K562 (cell line): Measurements from ENCODE around the gene KDM2B. TPM values are rescaled to one million over a fixed set of nuclear protein-coding genes. Genes with fewer than 3 reads are reported as not detected.

ENCODE experiments used
- FOXJ3 ChIP-seq: sonication (generic); formaldehyde crosslinking; IDR thresholded peaks from 2 replicates; pipeline ENCODE4 v1.4.0; 2020; ENCODE audit warnings: mild to moderate bottlenecking, missing genetic modification reagents
- HOXB6 ChIP-seq: fragments of 250-450 bp; sonication (Bioruptor Pico); IDR thresholded peaks from 2 replicates; pipeline ENCODE4 v1.5.1; 2022; ENCODE audit warnings: mild to moderate bottlenecking, borderline replicate concordance
- ZNF174 ChIP-seq: fragments of 250-450 bp; sonication (Bioruptor Pico); IDR thresholded peaks from 2 replicates; pipeline ENCODE4 v1.4.0; 2020; ENCODE audit warnings: mild to moderate bottlenecking
- polyA plus RNA-seq, 8 experiments: library from polyadenylated mRNA; depleted of rRNA in 4 of 8; stranded (reverse) in 5 of 8; unstranded in 3 of 8; fragments of >200 nt; fragmentation: Nextera tagmentation in 2 of 8; fragmentation: Illumina TruSeq in 1 of 8; extraction: Ambion mirVana in 2 of 8; extraction: Trizol in 1 of 8; gene quantifications; 2 replicates each; pipeline versions ENCODE4 v1.2.1 to v1.2.3, GENCODE V29; 2011 to 2014; ENCODE audit warnings: inconsistent platforms in 1 of 8, missing spikeins in 1 of 8
- total RNA-seq, 7 experiments: library from RNA; depleted of rRNA in 6 of 7; stranded (reverse); fragments of >200 nt in 6 of 7; fragmentation: Illumina TruSeq in 2 of 7; extraction: Trizol in 2 of 7; gene quantifications; 2 replicates each; pipeline versions ENCODE4 v1.2.1 to v1.2.3, GENCODE V29; 2011 to 2021; ENCODE audit warnings: low replicate concordance in 1 of 7
- TF ChIP-seq, protein P1 (sequence below): fragments of 200-800 bp; sonication (Bioruptor generic); IDR thresholded peaks from 2 replicates; pipeline ENCODE4 v1.6.1; 2017; ENCODE audit warnings: missing genetic modification characterization, missing compliant biosample characterization
- TF ChIP-seq, protein P2 (sequence below): fragments of 450-650 bp; formaldehyde crosslinking; IDR thresholded peaks from 2 replicates; pipeline ENCODE4 v1.4.0; 2022; ENCODE audit warnings: missing genetic modification characterization
- TF ChIP-seq, protein P3 (sequence below): fragments of 200-800 bp; sonication (Bioruptor generic); IDR thresholded peaks from 2 replicates; pipeline ENCODE4 v1.6.1; 2016; ENCODE audit warnings: missing genetic modification characterization, missing compliant biosample characterization
- TF ChIP-seq, protein P4 (sequence below): IDR thresholded peaks from 2 replicates; pipeline ENCODE4 v1.6.1; 2016; ENCODE audit warnings: missing genetic modification characterization, missing compliant biosample characterization
- TF ChIP-seq, protein P5 (sequence below): fragments of 450-650 bp; IDR thresholded peaks from 2 replicates; pipeline ENCODE4 v1.6.1; 2014; ENCODE audit warnings: low read depth, mild to moderate bottlenecking, moderate library complexity, borderline replicate concordance

KDM2B gene
- total and polyA plus RNA-seq, 9 of the 15 experiments (the other 6 are each of a cell fraction or from before 2014, with no cell fraction given): 7.4 to 50.5 (median 22.5) TPM

DNA sequence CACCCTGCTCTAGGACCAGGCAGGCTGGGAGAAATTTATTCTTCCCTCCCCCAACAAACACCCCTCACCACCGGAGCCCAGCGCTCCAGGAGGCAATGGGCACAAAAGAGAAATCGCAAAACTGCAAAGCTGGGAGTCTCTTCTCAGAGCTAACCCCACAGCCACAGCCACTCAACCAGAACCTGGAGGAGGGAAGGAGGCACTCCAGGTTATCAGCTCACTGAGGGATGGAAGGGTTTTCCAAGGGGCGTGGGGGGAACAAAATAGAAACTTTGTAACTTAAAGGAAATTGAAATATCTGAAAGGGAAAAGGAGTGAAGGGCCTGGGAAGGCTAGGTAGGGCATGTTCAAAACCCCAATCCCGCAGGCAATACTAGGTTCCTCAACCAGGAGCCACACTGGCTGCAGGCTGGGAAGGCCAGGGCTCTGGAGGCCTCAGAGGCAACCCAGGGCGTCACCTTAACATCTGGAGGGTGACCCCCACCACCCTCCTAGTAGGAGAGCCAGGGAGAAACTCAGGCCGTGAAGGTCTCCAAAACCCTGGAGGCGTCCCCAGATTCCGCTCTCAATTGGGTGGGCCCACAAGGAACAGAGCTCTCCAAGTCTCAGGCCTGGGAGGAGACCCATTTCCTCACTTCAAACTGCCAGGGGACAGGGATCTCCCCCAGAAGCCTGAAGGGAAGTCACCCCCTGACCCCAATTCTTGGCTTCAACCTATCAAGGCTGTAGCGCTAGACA lies 3.2 kb downstream of the KDM2B start (continued):
- TF ChIP-seq, protein P1, sequence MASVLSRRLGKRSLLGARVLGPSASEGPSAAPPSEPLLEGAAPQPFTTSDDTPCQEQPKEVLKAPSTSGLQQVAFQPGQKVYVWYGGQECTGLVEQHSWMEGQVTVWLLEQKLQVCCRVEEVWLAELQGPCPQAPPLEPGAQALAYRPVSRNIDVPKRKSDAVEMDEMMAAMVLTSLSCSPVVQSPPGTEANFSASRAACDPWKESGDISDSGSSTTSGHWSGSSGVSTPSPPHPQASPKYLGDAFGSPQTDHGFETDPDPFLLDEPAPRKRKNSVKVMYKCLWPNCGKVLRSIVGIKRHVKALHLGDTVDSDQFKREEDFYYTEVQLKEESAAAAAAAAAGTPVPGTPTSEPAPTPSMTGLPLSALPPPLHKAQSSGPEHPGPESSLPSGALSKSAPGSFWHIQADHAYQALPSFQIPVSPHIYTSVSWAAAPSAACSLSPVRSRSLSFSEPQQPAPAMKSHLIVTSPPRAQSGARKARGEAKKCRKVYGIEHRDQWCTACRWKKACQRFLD (CRISPR knock-in tag): 0 out of 2 replicates have a peak, but pooled peaks have one; percentile 17
- TF ChIP-seq ZNF174: no peak
- TF ChIP-seq, protein P2, sequence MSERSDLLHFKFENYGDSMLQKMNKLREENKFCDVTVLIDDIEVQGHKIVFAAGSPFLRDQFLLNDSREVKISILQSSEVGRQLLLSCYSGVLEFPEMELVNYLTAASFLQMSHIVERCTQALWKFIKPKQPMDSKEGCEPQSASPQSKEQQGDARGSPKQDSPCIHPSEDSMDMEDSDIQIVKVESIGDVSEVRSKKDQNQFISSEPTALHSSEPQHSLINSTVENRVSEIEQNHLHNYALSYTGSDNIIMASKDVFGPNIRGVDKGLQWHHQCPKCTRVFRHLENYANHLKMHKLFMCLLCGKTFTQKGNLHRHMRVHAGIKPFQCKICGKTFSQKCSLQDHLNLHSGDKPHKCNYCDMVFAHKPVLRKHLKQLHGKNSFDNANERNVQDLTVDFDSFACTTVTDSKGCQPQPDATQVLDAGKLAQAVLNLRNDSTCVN (CRISPR knock-in tag): no peak
- TF ChIP-seq, protein P3, sequence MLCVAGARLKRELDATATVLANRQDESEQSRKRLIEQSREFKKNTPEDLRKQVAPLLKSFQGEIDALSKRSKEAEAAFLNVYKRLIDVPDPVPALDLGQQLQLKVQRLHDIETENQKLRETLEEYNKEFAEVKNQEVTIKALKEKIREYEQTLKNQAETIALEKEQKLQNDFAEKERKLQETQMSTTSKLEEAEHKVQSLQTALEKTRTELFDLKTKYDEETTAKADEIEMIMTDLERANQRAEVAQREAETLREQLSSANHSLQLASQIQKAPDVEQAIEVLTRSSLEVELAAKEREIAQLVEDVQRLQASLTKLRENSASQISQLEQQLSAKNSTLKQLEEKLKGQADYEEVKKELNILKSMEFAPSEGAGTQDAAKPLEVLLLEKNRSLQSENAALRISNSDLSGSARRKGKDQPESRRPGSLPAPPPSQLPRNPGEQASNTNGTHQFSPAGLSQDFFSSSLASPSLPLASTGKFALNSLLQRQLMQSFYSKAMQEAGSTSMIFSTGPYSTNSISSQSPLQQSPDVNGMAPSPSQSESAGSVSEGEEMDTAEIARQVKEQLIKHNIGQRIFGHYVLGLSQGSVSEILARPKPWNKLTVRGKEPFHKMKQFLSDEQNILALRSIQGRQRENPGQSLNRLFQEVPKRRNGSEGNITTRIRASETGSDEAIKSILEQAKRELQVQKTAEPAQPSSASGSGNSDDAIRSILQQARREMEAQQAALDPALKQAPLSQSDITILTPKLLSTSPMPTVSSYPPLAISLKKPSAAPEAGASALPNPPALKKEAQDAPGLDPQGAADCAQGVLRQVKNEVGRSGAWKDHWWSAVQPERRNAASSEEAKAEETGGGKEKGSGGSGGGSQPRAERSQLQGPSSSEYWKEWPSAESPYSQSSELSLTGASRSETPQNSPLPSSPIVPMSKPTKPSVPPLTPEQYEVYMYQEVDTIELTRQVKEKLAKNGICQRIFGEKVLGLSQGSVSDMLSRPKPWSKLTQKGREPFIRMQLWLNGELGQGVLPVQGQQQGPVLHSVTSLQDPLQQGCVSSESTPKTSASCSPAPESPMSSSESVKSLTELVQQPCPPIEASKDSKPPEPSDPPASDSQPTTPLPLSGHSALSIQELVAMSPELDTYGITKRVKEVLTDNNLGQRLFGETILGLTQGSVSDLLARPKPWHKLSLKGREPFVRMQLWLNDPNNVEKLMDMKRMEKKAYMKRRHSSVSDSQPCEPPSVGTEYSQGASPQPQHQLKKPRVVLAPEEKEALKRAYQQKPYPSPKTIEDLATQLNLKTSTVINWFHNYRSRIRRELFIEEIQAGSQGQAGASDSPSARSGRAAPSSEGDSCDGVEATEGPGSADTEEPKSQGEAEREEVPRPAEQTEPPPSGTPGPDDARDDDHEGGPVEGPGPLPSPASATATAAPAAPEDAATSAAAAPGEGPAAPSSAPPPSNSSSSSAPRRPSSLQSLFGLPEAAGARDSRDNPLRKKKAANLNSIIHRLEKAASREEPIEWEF (CRISPR knock-in tag): no peak
- TF ChIP-seq, protein P4, sequence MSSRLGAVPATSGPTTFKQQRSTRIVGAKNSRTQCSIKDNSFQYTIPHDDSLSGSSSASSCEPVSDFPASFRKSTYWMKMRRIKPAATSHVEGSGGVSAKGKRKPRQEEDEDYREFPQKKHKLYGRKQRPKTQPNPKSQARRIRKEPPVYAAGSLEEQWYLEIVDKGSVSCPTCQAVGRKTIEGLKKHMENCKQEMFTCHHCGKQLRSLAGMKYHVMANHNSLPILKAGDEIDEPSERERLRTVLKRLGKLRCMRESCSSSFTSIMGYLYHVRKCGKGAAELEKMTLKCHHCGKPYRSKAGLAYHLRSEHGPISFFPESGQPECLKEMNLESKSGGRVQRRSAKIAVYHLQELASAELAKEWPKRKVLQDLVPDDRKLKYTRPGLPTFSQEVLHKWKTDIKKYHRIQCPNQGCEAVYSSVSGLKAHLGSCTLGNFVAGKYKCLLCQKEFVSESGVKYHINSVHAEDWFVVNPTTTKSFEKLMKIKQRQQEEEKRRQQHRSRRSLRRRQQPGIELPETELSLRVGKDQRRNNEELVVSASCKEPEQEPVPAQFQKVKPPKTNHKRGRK (tag): no peak
- TF ChIP-seq FOXJ3 (CRISPR knock-in tag): no peak
- TF ChIP-seq, protein P5, sequence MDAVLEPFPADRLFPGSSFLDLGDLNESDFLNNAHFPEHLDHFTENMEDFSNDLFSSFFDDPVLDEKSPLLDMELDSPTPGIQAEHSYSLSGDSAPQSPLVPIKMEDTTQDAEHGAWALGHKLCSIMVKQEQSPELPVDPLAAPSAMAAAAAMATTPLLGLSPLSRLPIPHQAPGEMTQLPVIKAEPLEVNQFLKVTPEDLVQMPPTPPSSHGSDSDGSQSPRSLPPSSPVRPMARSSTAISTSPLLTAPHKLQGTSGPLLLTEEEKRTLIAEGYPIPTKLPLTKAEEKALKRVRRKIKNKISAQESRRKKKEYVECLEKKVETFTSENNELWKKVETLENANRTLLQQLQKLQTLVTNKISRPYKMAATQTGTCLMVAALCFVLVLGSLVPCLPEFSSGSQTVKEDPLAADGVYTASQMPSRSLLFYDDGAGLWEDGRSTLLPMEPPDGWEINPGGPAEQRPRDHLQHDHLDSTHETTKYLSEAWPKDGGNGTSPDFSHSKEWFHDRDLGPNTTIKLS: no peak
- no peak for TF ChIP-seq HOXB6 (CRISPR knock-in tag)
